GM12873 (cell line): Measurements from ENCODE around the gene PLA2G3.

Experiments
- CTCF ChIP-seq: IDR thresholded peaks from 2 replicates; pipeline ENCODE4 v1.5.1; 2012; ENCODE audit warnings: low read depth, mild to moderate bottlenecking, moderate library complexity, low read length, control low read depth; ENCODE audit not compliant: insufficient read depth; ENCODE audit errors: missing control alignments

Gene PLA2G3

GRCh38 chr22:31094741-31095140, 45.6 kb downstream of the PLA2G3 start:
- TF ChIP-seq CTCF: no peak

DNA sequence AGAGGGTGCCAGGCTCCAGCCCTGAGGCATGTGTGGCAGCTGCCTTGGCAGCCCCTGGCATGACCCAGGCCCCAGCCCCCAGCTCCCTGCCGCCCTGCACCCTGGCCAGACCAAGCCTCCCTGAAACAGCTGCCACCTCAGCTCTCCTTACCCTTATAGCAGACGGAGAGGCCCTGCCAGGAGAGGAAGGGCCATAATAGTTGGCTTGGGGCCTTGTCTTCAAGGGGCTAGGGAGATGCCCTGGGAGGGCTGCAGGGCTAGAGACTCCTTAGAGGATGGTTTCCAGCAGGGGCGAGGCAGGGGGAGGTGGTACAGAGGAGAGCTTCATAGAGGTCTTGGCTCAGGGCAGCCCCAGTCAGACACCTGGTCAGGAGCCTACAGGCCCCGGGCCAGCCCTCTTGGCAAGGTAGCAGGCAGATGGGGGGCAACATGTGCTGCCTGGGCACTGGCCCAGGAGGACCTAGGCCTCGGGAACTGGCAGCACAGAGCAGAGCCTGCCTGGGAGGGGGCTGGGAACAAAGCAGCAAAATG, 46.2 kb downstream of the PLA2G3 start:
- TF ChIP-seq CTCF: no peak

DNA sequence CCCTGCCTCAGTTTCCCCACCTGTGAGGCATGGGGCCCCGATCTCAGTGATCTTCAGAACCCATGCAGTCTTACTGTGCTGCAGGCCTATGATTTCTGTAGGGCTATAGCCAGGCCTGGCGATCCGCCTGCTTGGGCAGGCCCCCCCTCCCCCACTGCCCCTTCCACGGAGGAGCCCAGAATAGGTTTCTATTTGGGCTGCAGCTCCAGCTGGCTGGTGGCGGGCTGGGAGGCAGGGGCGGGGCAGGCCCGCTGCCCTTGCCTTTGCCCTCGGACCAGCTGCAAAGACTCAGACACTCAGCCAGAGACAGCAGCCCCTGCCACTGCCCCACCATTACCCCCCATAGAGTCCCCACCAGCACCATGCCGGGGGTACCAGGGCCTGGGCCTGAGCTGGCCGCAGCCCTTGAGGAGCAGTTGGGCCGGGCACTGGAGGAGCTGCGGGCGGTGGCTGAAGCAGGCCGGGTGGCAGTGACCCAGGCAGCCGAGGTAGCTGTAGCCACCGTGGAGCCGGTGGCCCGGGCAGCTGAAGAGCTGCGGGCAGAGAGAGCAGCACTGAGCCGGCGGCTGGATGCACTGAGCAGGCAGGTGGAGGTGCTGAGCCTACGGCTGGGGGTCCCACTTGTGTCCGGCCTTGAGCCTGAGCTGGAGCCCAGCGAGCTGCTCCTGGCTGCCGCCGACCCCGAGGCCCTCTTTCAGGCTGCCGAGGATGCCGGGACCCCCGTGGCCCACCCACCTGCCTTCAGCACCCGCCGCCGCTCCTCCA, 47.0 kb downstream of the PLA2G3 start:
- TF ChIP-seq CTCF: no peak

GRCh38 chr22:31092161-31092560, 48.1 kb downstream of the PLA2G3 start:
- TF ChIP-seq CTCF: no peak

DNA sequence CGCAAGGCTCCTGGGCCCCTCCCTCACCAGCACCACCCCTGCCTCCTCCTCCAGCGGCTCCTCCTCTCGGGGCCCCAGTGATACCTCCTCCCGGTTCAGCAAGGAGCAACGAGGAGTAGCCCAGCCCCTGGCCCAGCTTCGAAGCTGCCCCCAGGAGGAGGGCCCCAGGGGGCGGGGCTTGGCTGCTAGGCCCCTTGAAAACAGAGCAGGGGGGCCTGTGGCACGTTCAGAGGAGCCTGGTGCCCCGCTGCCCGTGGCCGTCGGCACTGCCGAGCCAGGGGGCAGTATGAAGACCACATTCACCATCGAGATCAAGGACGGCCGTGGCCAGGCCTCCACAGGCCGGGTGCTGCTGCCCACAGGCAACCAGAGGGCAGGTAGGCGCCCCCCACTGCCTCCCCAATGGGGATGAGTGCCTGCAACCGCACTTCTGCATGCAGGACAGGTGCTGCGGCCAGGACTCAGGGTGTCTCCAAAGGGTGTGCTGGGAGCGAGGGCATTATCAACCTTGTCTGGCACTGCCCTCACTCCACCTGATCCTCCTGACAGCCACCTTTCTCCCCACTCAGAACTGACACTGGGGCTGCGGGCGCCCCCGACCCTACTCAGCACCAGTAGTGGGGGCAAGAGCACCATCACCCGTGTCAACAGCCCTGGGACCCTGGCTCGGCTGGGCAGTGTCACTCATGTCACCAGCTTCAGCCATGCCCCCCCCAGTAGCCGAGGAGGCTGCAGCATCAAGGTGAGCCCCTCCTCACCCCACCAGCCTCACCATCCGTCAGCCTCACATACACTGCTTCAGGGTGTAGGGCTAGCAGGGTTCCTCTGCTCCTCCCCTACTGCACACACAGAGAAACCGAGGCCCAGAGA, 49.0 kb downstream of the PLA2G3 start:
- no peak for TF ChIP-seq CTCF

DNA sequence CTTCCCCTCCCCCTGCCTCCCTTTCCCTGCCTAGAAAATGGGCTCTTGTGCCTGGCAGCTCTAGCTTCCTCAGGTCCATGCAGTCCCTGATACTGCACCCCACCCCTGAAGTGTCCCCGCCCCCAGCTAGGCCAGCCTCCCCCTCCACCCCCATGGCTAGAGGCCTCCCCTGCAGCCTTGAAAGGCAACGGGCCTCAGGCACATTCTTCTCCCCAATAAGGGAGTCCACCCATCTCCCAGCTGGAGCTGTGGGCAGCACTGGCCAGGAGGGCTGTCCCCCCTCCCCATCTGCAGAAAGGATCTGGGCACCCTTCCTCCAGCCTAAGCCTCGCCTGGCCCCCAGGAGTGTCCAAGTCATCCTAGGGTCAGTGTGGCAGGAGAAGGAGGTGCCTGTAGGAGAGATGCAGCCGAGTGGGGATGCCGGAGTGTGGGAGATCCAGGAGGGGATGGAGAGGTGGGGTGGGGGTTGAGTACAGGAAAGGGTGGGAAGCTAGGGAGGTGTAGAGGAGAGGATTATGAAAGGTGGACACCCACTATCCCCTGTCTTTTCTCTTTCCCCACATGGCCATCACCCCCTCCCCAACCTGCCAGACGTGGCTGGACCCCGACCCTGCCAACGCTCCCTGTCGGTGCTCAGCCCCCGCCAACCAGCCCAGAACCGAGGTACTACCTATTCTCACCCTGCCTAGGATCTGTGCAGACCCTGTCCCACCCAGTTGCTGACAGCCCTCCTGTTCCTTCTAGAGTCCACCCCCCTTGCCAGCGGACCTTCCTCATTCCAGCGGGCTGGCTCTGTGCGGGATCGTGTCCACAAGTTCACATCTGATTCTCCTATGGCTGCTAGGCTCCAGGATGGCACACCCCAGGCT, 49.9 kb downstream of the PLA2G3 start:
- no peak for TF ChIP-seq CTCF
